DOHH2 (cell line): Measurements from ENCODE around the gene EGFLAM.

Experiments used
- EZH2phosphoT487 ChIP-seq: fragments of 200-600 bp; sonication (generic); IDR thresholded peaks from 2 replicates; pipeline ENCODE4 v1.6.1; 2017; ENCODE audit warnings: borderline replicate concordance, mild to moderate bottlenecking, antibody characterized with exemption, low read length, moderate library complexity, mixed read lengths
- TF ChIP-seq, protein P1 (sequence below): fragments of 200-600 bp; sonication (generic); IDR thresholded peaks from one replicate; pipeline ENCODE4 v1.5.1; 2014; ENCODE audit warnings: antibody characterized with exemption, mild to moderate bottlenecking, low read depth, low read length; ENCODE audit not compliant: poor library complexity, severe bottlenecking

DNA sequence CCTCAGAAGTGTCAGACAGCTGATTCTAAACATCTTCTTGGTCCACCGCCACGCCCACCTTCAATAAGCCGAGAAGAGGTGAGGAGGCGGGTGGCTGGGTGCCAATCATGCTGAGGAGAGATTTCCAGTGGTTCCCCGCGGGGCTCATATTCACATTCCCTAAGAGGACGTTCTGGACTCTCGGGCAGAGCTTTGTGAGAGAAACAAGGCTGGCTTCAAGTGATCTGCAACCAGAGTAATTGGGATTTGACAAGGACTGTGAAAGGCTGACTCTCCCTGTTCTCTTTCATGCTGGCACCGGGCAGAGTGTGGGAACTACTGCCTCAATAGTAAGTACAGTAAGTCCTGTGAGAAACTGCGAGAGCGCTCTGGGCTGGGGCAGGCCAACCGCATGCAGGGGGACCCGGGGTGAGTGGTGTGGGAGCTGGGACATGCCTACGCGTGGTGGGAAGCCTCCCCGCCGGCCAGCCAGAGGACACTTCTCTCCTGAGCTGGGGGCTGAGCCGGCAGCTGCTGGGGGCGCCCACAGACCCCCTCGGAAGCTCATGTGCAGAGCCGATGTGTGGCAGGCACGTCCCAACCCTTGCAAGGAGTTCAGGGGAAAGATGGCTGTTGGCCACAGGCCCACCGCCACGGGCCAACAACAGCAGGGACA, 187.1 kb downstream of the EGFLAM start:
- TF ChIP-seq, protein P1, sequence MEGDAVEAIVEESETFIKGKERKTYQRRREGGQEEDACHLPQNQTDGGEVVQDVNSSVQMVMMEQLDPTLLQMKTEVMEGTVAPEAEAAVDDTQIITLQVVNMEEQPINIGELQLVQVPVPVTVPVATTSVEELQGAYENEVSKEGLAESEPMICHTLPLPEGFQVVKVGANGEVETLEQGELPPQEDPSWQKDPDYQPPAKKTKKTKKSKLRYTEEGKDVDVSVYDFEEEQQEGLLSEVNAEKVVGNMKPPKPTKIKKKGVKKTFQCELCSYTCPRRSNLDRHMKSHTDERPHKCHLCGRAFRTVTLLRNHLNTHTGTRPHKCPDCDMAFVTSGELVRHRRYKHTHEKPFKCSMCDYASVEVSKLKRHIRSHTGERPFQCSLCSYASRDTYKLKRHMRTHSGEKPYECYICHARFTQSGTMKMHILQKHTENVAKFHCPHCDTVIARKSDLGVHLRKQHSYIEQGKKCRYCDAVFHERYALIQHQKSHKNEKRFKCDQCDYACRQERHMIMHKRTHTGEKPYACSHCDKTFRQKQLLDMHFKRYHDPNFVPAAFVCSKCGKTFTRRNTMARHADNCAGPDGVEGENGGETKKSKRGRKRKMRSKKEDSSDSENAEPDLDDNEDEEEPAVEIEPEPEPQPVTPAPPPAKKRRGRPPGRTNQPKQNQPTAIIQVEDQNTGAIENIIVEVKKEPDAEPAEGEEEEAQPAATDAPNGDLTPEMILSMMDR: no peak
- no peak for TF ChIP-seq EZH2phosphoT487
